ENCODE data around the gene TKTL2. TPM values are rescaled to one million over a fixed set of nuclear protein-coding genes. Genes with fewer than 3 reads are reported as not detected.
A peak's percentile ranks its signal among the peaks of the same experiment; 100 is the strongest.

TKTL2 gene
- total and polyA plus RNA-seq, 2 experiments from 2014 or later = 0.07 TPM; not detected in 1

DNA sequence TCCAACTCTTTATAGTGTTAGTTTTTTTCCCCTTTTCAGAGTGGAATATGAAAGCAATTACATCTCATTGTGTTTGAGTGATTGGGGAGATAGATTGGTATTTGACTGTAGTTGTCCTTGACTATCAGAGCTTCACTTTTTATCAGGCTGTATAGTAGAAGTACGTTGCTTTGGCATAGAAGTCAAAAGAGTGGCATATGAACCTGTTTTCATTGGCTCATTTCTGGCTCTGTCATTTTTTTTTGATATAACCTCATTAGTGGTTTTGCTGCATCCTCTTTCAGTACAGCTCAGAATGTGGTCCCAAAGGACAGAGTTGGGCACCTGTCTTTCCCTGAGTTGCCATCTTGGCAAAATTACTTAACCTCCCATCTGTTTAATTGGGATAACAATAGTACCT is 22.3 kb upstream of the TKTL2 start (continued):
- TF ChIP-seq, protein P1, sequence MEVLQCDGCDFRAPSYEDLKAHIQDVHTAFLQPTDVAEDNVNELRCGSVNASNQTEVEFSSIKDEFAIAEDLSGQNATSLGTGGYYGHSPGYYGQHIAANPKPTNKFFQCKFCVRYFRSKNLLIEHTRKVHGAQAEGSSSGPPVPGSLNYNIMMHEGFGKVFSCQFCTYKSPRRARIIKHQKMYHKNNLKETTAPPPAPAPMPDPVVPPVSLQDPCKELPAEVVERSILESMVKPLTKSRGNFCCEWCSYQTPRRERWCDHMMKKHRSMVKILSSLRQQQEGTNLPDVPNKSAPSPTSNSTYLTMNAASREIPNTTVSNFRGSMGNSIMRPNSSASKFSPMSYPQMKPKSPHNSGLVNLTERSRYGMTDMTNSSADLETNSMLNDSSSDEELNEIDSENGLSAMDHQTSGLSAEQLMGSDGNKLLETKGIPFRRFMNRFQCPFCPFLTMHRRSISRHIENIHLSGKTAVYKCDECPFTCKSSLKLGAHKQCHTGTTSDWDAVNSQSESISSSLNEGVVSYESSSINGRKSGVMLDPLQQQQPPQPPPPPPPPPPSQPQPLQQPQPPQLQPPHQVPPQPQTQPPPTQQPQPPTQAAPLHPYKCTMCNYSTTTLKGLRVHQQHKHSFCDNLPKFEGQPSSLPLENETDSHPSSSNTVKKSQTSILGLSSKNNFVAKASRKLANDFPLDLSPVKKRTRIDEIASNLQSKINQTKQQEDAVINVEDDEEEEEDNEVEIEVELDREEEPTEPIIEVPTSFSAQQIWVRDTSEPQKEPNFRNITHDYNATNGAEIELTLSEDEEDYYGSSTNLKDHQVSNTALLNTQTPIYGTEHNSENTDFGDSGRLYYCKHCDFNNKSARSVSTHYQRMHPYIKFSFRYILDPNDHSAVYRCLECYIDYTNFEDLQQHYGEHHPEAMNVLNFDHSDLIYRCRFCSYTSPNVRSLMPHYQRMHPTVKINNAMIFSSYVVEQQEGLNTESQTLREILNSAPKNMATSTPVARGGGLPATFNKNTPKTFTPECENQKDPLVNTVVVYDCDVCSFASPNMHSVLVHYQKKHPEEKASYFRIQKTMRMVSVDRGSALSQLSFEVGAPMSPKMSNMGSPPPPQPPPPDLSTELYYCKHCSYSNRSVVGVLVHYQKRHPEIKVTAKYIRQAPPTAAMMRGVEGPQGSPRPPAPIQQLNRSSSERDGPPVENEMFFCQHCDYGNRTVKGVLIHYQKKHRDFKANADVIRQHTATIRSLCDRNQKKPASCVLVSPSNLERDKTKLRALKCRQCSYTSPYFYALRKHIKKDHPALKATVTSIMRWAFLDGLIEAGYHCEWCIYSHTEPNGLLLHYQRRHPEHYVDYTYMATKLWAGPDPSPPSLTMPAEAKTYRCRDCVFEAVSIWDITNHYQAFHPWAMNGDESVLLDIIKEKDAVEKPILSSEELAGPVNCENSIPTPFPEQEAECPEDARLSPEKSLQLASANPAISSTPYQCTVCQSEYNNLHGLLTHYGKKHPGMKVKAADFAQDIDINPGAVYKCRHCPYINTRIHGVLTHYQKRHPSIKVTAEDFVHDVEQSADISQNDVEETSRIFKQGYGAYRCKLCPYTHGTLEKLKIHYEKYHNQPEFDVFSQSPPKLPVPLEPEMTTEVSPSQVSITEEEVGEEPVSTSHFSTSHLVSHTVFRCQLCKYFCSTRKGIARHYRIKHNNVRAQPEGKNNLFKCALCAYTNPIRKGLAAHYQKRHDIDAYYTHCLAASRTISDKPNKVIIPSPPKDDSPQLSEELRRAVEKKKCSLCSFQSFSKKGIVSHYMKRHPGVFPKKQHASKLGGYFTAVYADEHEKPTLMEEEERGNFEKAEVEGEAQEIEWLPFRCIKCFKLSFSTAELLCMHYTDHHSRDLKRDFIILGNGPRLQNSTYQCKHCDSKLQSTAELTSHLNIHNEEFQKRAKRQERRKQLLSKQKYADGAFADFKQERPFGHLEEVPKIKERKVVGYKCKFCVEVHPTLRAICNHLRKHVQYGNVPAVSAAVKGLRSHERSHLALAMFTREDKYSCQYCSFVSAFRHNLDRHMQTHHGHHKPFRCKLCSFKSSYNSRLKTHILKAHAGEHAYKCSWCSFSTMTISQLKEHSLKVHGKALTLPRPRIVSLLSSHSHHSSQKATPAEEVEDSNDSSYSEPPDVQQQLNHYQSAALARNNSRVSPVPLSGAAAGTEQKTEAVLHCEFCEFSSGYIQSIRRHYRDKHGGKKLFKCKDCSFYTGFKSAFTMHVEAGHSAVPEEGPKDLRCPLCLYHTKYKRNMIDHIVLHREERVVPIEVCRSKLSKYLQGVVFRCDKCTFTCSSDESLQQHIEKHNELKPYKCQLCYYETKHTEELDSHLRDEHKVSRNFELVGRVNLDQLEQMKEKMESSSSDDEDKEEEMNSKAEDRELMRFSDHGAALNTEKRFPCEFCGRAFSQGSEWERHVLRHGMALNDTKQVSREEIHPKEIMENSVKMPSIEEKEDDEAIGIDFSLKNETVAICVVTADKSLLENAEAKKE (CRISPR knock-in tag; IDR thresholded peaks at IDR 0.05) = no peak
- TF ChIP-seq EZH2 (IDR thresholded peaks at IDR 0.05; ENCODE audit: low read depth, unreplicated experiment) = no peak
- TF ChIP-seq ZNF114 (CRISPR knock-in tag; IDR thresholded peaks at IDR 0.05) = no peak
- TF ChIP-seq, protein P2, sequence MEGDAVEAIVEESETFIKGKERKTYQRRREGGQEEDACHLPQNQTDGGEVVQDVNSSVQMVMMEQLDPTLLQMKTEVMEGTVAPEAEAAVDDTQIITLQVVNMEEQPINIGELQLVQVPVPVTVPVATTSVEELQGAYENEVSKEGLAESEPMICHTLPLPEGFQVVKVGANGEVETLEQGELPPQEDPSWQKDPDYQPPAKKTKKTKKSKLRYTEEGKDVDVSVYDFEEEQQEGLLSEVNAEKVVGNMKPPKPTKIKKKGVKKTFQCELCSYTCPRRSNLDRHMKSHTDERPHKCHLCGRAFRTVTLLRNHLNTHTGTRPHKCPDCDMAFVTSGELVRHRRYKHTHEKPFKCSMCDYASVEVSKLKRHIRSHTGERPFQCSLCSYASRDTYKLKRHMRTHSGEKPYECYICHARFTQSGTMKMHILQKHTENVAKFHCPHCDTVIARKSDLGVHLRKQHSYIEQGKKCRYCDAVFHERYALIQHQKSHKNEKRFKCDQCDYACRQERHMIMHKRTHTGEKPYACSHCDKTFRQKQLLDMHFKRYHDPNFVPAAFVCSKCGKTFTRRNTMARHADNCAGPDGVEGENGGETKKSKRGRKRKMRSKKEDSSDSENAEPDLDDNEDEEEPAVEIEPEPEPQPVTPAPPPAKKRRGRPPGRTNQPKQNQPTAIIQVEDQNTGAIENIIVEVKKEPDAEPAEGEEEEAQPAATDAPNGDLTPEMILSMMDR (conservative IDR thresholded peaks at IDR 0.05; ENCODE audit: low read depth in 2 of 2) = no peak
- no peak for TF ChIP-seq JUNB (IDR thresholded peaks at IDR 0.05; ENCODE audit: unreplicated experiment)

DNA sequence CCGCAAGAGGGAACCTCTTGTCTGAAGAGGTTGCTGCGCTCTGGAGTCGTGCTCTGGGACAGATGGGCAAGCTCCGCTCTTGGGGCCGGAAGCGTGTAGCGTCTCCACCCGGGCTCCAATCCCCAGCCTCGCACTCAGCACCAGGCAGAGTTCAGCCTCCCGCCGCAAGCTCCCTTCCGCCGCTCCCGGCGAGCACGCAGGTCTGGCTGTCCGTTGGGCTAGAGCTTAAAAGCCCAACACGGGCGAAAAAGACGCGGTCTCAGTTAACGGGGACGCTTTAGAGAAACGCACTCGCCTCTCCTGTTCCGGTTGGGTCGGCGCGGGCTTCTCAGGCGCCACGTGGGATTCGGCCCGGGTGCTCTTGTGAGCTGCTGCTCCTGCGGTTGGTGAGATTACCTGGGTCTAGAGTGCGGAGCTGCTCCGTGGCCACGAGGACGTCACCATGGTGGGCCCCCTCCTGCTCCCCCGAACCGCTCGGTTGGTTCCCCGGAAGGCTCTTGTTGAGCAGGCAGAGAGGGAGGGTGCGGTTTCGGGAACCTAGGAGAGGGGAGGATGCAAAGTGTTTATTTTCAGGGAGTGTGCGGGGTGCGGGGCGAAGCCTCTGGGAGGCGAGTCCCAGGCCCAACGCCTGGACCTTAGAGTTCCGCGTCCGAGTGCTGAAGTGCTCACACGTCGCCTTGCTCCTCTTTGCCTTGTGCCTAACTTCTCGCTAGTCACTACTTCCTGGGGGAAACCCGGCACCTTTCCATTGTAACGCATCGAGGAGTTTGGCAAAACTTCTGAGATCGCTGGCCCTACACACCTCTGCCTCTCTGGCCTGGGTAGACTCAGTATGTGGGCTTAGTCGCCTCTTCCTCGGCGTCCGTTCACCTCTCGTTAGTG is 21.0 kb upstream of the TKTL2 start, which contains the start of gene TMA16:
TSS of gene TMA16 (plus strand) at position 331 of the 882 bp plus-strand sequence. CDS start at position 443, 112 bp downstream.
- H3K4me2 ChIP-seq = peak within 1 kb of the TSS; percentile 91
- H3K9me2 ChIP-seq (ENCODE audit: insufficient read depth) = no peaks in the 10 kb centered on the region
- peaks cover 51% of the 10 kb centered on the region for H3K79me2 ChIP-seq (replicated peaks; ENCODE audit: insufficient read depth)
- peaks cover 19% of the 10 kb centered on the region for H3K4me1 ChIP-seq (ENCODE audit: insufficient read depth)
- peak within 1 kb of the TSS; percentile 71 for H3K4me3 ChIP-seq
- Mint-ChIP-seq H3K9me3 (peaks cover 2% of the 10 kb centered on the region; the same call in 2 of the 3 replicates), H3K4me1 (peaks cover 6% of the 10 kb centered on the region; the same call in 1 of the 3 replicates), H3K4me3 (peak within 1 kb of the TSS; percentile 99), H3K27me3 (ENCODE audit: insufficient read depth, low read depth, poor library complexity) (peaks cover 10% of the 10 kb centered on the region), H3K27ac (peak within 1 kb of the TSS; percentile 100), H3K36me3 (ENCODE audit: low read depth) (peaks cover 18% of the 10 kb centered on the region)
- no peaks in the 10 kb centered on the region for H3K27me3 ChIP-seq (ENCODE audit: insufficient read depth)
- DNase-seq (ENCODE audit: low spot score) (peak; percentile 97), ATAC-seq (peak; percentile 93)
- H3F3A ChIP-seq (replicated peaks; ENCODE audit: low read depth) = no peaks in the 10 kb centered on the region; the same call in 1 of the 2 replicates
- no peaks in the 10 kb centered on the region for H3K36me3 ChIP-seq (ENCODE audit: insufficient read depth)
- peak within 1 kb of the TSS; percentile 100 for H3K27ac ChIP-seq (ENCODE audit: low read depth)
- 0 out of 2 replicates have a peak, but pooled peaks cover 3% of the 10 kb centered on the region for H4K20me1 ChIP-seq (replicated peaks; ENCODE audit: insufficient read depth)
- H2AFZ ChIP-seq = peak within 1 kb of the TSS; percentile 53; the same call in 1 of the 2 replicates
- TF ChIP-seq, protein P3, sequence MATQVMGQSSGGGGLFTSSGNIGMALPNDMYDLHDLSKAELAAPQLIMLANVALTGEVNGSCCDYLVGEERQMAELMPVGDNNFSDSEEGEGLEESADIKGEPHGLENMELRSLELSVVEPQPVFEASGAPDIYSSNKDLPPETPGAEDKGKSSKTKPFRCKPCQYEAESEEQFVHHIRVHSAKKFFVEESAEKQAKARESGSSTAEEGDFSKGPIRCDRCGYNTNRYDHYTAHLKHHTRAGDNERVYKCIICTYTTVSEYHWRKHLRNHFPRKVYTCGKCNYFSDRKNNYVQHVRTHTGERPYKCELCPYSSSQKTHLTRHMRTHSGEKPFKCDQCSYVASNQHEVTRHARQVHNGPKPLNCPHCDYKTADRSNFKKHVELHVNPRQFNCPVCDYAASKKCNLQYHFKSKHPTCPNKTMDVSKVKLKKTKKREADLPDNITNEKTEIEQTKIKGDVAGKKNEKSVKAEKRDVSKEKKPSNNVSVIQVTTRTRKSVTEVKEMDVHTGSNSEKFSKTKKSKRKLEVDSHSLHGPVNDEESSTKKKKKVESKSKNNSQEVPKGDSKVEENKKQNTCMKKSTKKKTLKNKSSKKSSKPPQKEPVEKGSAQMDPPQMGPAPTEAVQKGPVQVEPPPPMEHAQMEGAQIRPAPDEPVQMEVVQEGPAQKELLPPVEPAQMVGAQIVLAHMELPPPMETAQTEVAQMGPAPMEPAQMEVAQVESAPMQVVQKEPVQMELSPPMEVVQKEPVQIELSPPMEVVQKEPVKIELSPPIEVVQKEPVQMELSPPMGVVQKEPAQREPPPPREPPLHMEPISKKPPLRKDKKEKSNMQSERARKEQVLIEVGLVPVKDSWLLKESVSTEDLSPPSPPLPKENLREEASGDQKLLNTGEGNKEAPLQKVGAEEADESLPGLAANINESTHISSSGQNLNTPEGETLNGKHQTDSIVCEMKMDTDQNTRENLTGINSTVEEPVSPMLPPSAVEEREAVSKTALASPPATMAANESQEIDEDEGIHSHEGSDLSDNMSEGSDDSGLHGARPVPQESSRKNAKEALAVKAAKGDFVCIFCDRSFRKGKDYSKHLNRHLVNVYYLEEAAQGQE (IDR thresholded peaks at IDR 0.05; ENCODE audit: unreplicated experiment) = no peak
- peak; percentile 74 for TF ChIP-seq CREB1 (CRISPR knock-in tag; IDR thresholded peaks at IDR 0.05; ENCODE audit: low read depth)
